ELR (cell line): ENCODE data around the gene TRIM63.
A peak's percentile ranks its signal among the peaks of the same experiment; 100 is the strongest.

ENCODE experiments used
- DNase-seq: peaks from one replicate; pipeline ENCODE4 v3.0.0-alpha.2; 2015; ENCODE audit warnings: low read depth

TRIM63 gene

GRCh38 chr1:26084844-26085243 lies 17.4 kb upstream of the TRIM63 start:
- DNase-seq: no peak

GRCh38 chr1:26084091-26084561 lies 16.7 kb upstream of the TRIM63 start:
- DNase-seq: no peak

GRCh38 chr1:26083208-26083607 lies 15.8 kb upstream of the TRIM63 start:
- peak; percentile 36 for DNase-seq

- DNase-seq: no peak
Observed at GRCh38 chr1:26082020-26082350, 14.6 kb upstream of the TRIM63 start.

- DNase-seq: no peak
Observed at GRCh38 chr1:26081267-26082019, 14.0 kb upstream of the TRIM63 start.

GRCh38 chr1:26079960-26080814 lies 12.8 kb upstream of the TRIM63 start:
- DNase-seq: no peak

GRCh38 chr1:26079178-26079563 lies 11.7 kb upstream of the TRIM63 start:
- no peak for DNase-seq

GRCh38 chr1:26078286-26079177 lies 11.1 kb upstream of the TRIM63 start:
- DNase-seq: no peak

- DNase-seq: no peak
Observed at GRCh38 chr1:26077524-26077923, 10.1 kb upstream of the TRIM63 start.

- DNase-seq: no peak
Observed at GRCh38 chr1:26075421-26076144, 8.2 kb upstream of the TRIM63 start.

GRCh38 chr1:26072305-26072704 lies 4.9 kb upstream of the TRIM63 start:
- no peak for DNase-seq

- no peak for DNase-seq
Observed at GRCh38 chr1:26070963-26071342, 3.5 kb upstream of the TRIM63 start.

- DNase-seq: peak; percentile 6
Observed at GRCh38 chr1:26070296-26070962, 3.0 kb upstream of the TRIM63 start.

GRCh38 chr1:26069941-26070295 lies 2.5 kb upstream of the TRIM63 start:
- DNase-seq: no peak

- no peak for DNase-seq
Observed at GRCh38 chr1:26066857-26067256, 573 bp downstream of the TRIM63 start.

- no peak for DNase-seq
Observed at GRCh38 chr1:26066160-26066559, 1.3 kb downstream of the TRIM63 start.

GRCh38 chr1:26064553-26064952 lies 2.9 kb downstream of the TRIM63 start:
- peak; percentile 14 for DNase-seq

- no peak for DNase-seq
Observed at GRCh38 chr1:26060832-26061574, 6.4 kb downstream of the TRIM63 start.

- no peak for DNase-seq
Observed at GRCh38 chr1:26059906-26060305, 7.5 kb downstream of the TRIM63 start.

GRCh38 chr1:26058052-26058595 lies 9.3 kb downstream of the TRIM63 start:
- DNase-seq: no peak
